ENCODE results near the gene BOC.

Gene BOC

DNA sequence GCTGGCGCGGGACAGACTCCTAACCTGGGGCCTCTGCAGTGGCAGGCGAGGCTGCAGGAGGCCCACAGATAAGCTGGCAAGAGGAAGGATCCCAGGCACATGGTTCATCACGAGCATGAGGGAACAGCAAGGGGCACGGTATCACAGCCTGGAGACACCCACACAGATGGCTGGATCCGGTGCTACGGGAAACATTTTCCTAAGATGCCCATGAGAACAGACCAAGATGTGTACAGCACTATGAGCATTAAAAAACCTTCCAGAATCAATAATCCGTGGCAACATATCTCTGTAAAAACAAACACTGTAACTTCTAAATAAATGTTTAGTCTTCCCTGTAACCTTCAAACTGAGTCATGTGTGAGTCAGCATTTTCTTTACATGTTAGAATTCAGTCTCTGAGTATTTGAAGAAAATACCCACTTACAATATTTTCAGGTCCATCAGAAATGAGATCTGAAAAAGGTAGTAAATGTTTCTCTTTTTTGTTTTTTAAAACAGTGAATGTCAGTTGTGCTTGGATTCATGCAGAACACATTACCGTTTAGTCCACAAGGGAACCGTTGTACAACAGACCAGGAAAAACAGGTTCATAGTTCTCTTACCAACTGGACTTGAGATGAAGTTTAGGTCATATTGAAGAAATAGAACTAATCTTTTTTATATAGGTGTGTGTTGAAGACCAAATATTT lies 75.9 kb downstream of the BOC start:
- H3K4me3 ChIP-seq (ENCODE audit: low read depth, low read length), result no peak overlapping the region
- TF ChIP-seq, protein P1, sequence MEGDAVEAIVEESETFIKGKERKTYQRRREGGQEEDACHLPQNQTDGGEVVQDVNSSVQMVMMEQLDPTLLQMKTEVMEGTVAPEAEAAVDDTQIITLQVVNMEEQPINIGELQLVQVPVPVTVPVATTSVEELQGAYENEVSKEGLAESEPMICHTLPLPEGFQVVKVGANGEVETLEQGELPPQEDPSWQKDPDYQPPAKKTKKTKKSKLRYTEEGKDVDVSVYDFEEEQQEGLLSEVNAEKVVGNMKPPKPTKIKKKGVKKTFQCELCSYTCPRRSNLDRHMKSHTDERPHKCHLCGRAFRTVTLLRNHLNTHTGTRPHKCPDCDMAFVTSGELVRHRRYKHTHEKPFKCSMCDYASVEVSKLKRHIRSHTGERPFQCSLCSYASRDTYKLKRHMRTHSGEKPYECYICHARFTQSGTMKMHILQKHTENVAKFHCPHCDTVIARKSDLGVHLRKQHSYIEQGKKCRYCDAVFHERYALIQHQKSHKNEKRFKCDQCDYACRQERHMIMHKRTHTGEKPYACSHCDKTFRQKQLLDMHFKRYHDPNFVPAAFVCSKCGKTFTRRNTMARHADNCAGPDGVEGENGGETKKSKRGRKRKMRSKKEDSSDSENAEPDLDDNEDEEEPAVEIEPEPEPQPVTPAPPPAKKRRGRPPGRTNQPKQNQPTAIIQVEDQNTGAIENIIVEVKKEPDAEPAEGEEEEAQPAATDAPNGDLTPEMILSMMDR (IDR thresholded peaks at IDR 0.05; ENCODE audit: low read depth, low read length), result no peak

DNA sequence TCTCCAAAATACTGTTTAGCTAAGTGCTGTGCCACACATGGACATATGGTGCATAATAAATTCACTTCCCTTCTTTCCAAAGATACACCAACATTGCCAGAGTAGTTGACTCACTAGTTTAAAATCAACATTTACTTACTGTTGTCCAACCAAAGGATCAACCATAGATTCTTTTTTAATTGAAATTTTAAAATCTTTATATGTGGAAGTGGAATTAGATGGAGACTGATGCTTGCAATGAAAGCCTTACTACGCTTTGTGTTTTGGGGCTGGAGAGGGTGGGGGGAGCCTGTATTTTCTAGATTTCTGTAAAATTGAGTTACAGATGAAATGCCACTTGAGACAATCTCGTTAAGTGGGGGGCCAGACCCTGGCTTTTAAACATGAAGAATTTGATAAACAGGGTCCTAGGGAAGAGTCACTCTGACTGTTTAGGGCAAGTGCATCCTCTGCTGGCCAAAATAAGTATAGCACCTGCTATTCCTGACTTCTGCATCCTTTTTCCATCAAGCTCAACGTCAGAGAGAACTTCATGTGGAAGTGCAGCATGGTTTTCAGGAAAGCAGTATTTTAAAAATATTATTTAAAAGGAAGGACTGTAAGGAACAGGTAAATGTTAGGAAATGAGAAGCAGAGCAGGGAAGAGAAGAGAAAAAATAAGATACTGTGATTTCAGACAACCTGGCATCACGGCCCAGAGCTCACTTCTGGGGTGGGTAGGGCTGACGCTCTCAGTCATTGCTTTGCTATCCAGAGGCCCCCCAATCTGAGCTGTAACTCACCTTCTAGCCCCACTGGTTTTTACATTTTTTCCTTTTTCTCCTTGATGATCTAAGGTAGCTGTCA lies 76.7 kb downstream of the BOC start:
- TF ChIP-seq, protein P1 (IDR thresholded peaks at IDR 0.05; ENCODE audit: low read depth, low read length), result peak; percentile 100
- H3K4me3 ChIP-seq (ENCODE audit: low read depth, low read length), result no peak overlapping the region

DNA sequence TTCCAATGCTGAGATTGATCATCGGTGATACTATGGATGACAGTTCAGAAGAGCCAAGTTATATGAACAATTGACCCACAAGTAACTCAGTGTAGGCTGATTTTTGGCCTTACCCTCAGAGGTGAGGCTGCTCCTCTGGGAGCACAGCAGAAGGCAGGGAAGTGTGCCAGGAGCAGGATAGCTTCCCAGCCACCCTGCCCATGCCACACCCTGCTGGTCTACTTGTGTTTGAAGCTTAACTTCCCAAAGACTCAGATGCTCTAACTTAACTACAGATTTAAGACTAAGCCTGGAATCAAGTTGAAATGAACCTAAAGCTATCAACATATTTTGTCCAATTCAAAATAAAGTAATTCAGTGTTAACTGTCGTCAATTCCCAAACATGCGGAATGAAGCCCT lies 77.5 kb downstream of the BOC start:
- TF ChIP-seq, protein P1 (IDR thresholded peaks at IDR 0.05; ENCODE audit: low read depth, low read length), result no peak
- no peak overlapping the region for H3K4me3 ChIP-seq (ENCODE audit: low read depth, low read length)

DNA sequence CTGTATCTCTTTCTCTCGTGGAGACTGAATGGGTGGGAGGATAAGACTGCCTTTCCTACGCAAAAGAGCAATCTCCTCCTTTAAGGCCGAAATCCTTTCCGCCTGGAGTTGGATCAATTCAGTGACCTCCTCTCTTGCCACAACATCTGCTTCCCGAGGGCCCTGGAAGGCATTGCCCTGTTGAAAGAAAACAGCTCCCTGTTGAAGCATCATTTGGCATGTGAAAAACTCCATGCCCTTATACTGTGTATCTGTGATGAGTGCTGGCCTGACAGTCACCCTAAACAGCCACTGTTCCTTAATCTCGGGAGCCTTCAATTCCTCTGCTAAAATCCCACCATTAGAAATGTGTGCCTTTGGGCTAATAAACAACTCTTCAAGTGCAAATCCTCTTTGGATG lies 80.2 kb downstream of the BOC start:
- TF ChIP-seq, protein P1 (IDR thresholded peaks at IDR 0.05; ENCODE audit: low read depth, low read length), result no peak
- H3K4me3 ChIP-seq (ENCODE audit: low read depth, low read length), result no peak overlapping the region

DNA sequence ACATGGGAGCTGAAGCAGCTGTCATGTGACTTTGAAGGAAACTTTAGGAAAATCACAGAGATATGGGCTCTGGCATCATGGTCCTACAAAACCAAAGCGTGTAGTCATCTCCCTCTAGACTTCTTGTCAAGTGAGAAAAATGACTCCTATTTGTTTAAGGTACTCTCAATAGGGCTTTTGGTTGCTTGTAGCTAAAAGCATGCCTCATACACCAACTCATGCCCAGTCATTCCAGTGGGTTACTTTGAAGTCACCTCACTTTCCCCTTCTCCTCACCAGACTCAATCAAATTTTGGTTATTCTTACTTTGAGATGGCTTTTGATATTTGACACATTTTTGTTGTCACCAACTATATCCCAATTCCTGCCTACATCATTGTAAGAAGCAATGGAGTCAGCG lies 81.6 kb downstream of the BOC start:
- TF ChIP-seq, protein P1 (IDR thresholded peaks at IDR 0.05; ENCODE audit: low read depth, low read length), result no peak
- H3K4me3 ChIP-seq (ENCODE audit: low read depth, low read length), result no peak overlapping the region

DNA sequence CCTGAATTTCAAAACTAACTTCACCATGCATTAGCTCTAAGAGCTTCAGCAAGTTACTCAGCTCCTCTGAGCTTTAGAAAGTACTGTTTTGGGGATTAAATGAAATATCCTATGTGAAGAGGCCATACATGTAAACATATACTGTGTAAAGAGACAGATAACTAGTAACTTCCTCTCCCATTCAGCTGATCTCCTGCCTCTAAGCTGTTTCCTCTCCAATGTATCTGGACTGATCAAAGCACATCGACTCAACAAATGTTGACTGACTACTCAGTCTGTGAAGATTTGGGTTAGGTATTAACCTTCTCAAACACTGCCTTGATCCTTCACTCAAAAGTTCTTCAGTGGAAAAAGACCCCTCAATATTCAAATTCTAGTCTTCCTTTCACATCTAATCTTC lies 82.0 kb downstream of the BOC start:
- TF ChIP-seq, protein P1 (IDR thresholded peaks at IDR 0.05; ENCODE audit: low read depth, low read length), result no peak
- no peak overlapping the region for H3K4me3 ChIP-seq (ENCODE audit: low read depth, low read length)

DNA sequence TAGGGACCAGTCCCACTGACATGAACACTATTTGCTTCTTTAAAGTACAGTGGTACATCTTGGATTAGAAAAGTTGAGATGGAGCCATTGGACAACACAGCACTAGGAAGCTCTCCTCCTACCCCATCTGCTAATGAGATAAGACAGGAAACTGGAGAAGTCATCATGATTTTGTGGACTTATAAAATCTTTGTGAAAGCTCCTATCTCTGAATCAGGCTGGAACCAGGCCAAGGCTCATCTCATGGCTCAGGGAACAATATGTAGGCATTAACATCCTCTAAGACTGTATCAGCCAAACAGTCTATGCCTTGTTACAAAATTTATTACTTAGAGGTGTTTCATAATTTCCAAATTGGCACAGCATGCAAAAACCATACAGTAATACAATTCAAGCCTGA lies 84.1 kb downstream of the BOC start:
- H3K4me3 ChIP-seq (ENCODE audit: low read depth, low read length), result no peak overlapping the region
- TF ChIP-seq, protein P1 (IDR thresholded peaks at IDR 0.05; ENCODE audit: low read depth, low read length), result no peak

Data from WI38 (cell line).